Stimulated activated CD4-positive, alpha-beta T cell treated with anti-CD3 and anti-CD28 coated beads, Interleukin-1b, Interleukin-23, amount 100 ng/mL, for 48 hours (primary cell): Measurements from ENCODE around the gene TNIK.

Experiments used
- DNase-seq: peaks from one replicate; pipeline ENCODE4 v3.0.0-alpha.2; 2020

The TNIK gene

GRCh38 chr3:171113716-171114115 is 346.5 kb downstream of the TNIK start:
- no peak for DNase-seq

- DNase-seq = no peak
Observed at GRCh38 chr3:171110715-171111114, 349.5 kb downstream of the TNIK start.

DNA sequence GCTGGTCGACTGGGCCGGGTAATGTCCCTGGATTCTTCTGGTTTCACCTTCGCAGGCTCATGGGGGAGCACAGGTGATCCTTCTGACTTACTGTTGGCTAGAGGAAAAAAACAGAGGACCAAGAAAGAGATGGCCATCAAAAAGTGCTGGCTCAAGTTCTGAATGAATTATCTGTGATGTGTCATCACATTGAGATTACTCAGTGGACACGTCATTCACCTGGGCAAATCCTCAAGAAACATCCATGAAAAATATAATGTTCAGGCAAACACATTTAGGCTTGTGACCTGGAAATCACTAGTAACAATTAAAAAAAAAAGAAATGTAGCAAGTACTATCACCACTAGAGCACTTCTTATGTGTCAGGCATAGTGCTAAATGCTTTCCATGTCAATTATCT is 352.1 kb downstream of the TNIK start:
- no peak for DNase-seq

DNA sequence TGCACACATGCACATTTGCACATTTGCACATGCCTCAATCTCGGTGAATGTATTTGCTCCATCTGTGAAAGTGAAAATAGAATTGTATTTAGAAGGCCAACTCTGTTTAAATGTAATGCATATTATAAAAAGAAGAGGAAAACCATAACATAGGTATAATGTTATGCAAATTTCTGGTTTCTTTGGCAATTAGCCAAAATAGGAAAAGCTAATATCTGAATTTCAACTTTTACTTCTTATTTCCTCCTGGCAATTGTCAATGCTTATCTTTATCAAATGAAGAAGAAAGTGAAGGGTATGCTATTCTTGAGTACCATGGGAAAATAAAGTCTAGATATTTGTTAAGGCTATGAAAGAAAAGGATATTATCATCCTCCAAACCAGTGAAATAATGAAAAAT is 357.0 kb downstream of the TNIK start:
- DNase-seq = no peak

DNA sequence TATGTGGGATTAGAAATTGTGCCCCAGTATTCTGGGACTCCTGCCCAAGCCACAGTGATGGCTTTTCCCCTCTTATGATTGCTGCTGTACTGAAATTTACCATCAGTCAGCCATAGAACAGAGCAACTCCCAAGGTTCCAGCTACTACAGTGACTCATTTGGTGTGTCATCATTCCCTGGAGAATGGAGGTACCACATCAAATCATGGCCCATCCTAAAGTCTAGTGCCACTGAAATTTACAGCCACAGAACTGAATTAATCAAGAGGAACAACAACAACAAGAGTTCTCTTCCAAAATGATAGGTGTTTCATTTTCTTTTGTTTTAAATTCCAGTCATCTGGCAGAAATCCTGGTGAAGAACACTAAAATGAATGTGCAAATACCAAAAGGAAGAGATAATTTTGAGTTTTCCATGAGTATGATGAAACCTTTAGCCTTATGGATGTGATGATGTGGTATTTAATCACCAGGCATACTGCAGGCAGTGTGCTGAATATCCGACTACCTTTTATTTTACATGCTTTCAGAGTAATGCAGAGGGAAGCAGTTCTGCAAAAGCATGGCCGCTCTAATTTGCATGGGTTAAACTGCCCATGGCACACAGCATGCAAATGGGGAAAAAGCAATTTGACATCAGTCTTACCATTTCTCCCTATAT is 358.1 kb downstream of the TNIK start:
- no peak for DNase-seq

DNA sequence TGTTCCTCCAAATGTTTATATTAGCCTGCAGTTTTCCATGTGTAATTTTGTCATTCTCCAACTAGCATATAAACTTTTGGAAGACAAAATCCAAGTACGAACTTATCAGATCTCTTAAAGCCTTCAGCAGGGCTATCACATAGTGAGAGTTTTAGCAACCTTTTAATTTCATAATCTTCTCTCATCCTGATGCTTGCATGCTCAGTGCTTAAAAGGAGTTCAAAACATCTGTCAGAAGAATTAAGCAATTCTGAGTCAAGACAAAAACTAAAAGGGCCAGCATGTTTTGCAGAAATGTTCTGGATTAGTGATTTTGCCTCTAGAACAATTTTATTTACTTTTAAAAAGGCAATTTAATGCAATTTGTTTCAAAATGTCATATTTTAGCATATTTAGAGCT is 360.3 kb downstream of the TNIK start:
- no peak for DNase-seq

DNA sequence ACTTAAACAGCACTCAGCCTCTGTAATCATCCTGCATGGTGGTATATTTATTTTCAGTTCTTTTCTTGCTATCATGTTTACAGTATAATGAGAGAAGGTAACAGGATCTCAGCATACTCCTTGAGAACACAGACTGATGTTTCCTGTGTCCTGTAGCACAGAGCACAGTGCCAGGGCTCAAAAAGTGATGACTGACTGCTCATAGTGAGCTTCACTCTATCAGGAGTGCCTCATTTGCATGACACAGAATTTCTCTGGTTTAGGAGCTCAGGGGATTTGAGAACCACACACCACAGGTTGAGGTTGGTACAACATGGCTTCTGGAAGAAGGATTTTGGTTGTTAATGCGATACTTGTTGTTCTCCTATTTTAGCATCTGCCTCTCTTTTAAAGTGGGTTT is 365.1 kb downstream of the TNIK start:
- DNase-seq = no peak

DNA sequence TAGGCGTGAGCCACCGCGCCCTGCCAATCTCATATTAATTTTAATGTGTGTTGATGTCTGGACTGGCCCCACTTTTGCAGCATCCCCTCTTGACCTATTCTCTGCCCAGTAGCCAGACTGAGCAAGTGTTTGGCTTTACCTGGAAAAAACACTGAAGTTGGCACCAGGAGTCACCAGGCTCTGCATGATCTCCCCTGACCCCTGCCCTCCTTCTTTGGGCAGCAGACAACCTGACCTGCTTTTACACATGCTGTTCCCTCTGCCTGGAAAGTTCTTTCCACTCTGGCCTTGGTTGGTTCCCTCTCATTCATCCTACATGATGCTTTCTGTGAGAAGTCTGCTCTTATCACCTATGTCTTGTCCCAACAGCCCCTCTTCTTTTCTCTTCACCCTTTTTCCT is 365.8 kb downstream of the TNIK start:
- no peak for DNase-seq

DNA sequence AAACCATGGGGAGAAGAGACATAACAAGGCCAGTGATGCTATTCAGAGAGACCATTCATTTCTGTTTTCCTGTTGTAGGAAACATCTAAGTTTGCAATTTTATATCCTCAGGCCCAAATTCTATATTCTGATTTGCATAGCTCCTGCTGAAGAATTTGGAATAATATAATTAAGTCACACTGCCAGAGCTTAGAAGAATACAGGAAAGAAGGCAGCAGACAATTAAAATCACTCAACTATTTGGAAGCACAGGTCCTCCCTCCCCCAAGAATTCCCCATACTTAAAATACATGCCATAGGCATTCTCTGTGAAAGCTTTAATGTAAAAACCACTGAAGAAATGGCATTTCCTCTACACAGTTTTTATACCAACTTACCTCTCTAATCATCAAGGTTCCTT is 366.7 kb downstream of the TNIK start:
- DNase-seq = no peak

DNA sequence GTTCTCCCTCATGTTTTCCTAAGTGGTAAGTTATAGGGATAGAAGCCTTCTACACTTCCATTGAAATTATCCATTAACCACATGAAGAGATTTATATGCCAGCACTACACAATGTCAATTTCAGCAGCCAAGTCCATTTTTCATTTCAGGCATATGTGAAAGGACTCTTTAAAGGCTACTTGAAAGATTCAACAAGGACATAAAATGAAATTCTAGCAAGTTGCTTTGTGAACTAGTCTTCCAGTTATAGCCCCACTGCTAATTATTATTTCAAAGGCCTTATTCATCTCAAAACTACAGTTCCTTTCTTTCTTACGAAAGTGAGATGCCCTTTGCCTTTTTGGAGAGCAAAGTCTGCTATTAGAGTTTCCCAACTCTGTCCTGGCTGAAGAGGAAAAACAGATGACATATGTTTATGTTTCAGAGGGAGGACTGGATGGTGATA is 367.7 kb downstream of the TNIK start:
- no peak for DNase-seq

GRCh38 chr3:171090321-171090720 is 369.9 kb downstream of the TNIK start:
- DNase-seq = no peak

DNA sequence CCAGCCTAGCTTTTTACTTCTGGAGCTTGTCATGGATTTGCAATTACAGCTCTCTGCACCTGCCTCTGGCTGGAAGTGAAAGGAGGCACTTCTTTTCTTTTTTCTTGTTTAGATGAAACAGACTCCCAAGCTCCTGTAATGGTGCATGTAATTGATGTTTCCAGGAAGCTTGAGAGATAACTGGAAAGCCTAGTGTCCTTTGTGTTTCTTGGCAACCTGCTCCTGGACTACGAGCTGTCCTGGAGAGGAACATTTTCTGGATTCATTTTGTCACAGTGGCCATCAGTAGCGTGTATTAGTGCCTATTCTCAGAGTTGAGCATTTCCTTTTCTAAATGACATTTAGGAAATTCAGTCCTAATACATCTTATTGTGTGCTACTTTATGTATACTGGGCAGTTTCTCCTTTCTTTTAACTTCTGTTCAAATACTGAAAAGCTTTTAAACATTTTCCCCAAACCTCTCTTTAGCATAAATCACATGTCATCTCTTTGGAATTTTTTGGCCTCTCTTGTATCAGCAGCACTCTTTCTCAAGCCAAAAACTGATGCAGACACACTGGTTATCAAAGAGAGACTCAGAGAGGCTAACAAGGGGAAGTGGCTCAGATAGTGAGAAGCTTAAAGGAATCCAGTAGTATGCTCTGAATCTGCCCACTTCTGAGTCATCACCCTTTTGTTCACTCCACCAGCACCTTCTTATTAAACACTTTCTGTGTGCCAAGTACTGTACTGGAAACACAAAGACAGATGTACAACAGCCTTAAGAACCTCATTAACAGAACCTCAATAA is 371.0 kb downstream of the TNIK start:
- no peak for DNase-seq

- no peak for DNase-seq
Observed at GRCh38 chr3:171088496-171088895, 371.7 kb downstream of the TNIK start.

DNA sequence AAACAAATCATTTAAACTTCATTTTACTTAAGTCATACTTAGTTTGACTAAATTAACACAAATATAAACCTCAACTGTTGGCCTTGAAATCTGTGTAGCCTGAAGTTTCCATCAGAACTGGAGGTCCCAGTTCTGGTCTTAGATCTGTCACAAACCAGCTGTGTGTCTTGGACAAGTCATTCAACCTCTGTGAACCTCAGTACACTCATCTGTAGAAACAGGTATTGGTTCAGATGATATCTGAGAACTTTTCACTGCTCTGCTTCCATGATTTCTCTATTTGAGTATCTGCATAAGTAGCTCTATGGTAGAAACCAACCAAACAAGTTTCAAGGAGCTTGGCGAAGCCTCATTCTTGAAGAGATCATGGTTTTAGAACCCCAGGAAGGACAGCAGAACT is 373.3 kb downstream of the TNIK start:
- no peak for DNase-seq

DNA sequence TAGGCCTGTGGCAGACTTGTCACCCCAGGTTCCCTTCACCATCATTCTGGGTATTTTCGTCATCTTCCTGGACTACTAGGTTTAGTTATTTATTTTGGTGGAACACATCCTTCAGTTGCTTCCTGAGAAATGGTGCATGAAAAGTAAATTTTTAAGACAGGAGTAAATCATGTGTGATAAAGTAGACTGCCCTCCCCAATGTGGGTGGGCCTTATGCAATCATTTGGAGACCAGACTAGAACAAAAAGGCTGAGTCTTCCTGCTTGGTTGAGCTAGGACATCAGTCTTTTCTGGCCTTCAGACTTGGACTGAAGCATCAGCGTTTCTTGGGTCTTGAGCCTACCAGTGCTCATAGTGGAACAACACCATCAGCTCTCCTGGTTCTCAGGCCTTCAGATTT is 382.9 kb downstream of the TNIK start:
- DNase-seq = no peak

GRCh38 chr3:171072432-171072831 is 387.8 kb downstream of the TNIK start:
- no peak for DNase-seq

- DNase-seq = no peak
Observed at GRCh38 chr3:171068658-171069057, 391.5 kb downstream of the TNIK start.

DNA sequence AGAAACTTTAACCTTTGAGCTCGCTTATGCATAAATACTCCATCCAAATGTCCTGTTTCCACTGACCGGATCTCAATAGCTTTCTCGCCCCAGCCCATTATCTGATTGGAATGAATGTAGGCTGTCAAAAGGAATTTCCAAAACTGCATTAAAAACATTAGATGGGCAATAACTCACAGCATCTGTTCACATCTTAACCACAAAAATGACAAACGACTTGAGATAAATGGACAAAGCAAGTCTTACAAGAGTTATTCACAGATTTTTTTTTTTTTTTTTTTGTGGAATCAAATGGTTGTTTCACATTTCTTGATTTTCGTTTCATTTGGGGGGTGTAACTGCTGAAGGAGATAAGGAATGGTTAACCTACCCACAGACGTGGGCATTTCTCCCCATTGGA is 394.0 kb downstream of the TNIK start:
- DNase-seq = no peak

DNA sequence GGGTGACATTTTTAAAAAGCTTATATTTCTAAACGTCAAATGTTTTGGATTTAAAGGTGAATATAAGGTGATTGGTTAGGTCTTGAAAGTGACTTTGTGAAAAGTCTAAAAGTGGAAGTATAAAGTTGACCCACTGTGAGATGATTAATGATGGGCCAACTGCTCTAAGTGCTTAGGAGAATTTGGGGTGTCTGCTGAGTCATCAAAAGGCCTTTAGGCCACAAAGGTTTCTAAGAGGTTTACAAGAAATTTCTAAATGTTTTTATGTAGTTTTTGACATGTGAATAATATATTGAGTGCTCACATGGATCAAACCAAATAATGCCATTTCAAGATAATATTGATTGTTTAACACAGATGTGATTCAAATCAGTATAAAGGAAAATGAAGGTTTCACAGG is 394.5 kb downstream of the TNIK start:
- DNase-seq = no peak

DNA sequence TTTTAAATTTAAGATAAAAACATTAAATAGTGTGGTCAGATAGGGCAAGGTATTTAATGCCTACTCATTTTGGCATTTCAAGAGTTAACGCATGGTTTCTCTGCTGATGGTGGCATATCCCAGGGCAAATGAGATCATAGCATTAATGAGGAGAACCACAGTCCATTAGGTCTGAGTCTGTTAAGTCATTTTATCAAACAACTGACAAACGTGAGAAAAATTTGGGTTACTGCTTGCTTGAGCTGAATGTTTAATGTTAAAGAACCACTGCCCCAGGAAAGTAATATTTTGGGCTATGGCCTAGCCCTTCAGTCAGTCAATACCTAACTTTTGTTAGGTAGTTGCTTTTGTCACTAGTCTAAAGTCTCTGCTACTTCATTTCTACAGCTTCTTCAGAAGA is 395.7 kb downstream of the TNIK start:
- DNase-seq = no peak

DNA sequence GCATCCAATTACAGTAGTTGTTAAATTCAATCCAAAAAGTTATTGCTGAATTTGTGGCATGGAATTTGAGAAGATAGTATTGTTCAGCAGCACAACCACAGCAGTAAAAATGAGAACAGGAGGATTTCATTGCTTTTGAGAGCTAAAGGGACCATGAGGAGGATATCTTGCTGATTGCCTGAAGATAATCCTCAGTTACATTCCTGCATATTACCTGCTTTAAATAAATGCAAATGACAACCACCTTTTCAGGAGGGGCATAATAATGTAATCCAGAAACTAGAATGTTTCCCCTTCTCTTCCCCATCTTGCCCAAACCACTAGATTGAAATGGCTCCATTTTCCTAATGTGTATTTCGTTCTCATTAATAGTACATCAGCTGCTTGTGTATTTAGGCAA is 398.5 kb downstream of the TNIK start:
- DNase-seq = no peak

DNA sequence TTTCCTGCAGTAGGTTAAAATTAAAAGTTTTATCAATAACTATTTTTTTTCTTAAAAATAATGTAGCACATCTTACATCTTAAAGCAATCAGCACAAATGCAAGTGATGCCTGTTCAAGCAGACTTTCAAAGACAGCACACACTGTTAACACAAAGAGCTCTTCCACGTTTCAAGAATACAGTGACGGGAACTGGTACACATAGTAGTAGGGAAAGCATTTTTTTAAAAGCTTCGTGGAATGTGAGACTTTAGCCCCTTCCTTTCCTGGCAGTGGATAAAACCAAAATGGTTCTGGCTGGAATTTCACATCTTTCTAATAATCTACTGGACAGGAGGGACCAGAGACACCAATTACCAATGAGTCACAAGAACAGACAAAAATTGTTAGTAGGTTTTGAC is 400.2 kb downstream of the TNIK start:
- DNase-seq = no peak

DNA sequence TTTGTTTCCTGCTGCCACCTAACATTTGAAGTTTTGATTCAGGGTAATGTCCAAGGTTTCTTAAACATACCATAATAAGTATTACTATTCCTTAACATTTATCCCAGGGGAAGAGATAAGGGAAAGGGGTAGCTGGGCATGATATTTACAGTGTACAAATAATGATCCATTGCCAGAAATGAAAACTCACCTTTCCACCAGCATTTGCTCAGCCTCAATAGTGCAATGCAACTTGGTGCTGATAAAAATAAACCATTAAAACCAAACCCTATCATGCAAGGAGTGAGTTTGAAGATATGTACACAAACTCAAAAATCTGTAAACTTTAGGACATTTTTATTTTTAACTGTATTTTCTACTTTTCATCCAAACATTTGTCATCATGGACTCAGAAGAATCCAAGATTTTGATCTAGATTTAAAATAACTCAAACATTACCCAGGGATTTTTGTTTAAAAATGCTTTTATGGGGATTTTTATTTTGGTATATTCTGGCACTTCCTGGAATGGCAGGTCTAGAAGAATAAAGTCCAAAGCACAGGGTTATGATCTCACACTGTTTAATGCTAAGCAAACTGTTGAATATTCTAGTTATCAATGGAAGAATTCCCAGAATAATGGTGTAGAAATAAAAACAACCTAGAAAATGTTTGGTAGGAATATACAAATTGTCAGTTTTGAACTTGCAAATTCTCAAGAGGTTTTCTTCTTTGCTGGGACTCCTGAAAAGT is 401.2 kb downstream of the TNIK start:
- DNase-seq = no peak

GRCh38 chr3:171058058-171058457 is 402.1 kb downstream of the TNIK start:
- DNase-seq = no peak
